Right lobe of liver (tissue), 6 donors: ENCODE data around the gene STAM. TPM values are rescaled to one million over a fixed set of nuclear protein-coding genes. Genes with fewer than 3 reads are reported as not detected.

Experiments used
- ATAC-seq, 4 donors: fragments of 200-7000 bp; cut with Tn5 transposase; one replicate each; pipeline ENCODE4 v1.9.1; 2020; ENCODE audit warnings: mild to moderate bottlenecking in 4 of 4, moderate library complexity in 4 of 4
- DNase-seq, 3 donors: peaks; one replicate each; pipeline ENCODE4 v3.0.0-alpha.2; 2020
- H3K27ac ChIP-seq, 3 donors: fragments of 200-600 bp; one replicate each; pipeline ENCODE4 v1.8.0; 2022
- H3K27me3 ChIP-seq, 2 donors: fragments of 200-600 bp; one replicate each; pipeline ENCODE4 v1.8.0; 2022
- H3K36me3 ChIP-seq, 4 donors: fragments of 200-600 bp; sonication (generic) in 1 of 4; one replicate each; pipeline versions ENCODE4 v1.5.1 to v1.8.0; 2017 to 2022; ENCODE audit warnings: control low read depth in 1 of 4
- H3K4me1 ChIP-seq, 4 donors: fragments of 200-600 bp; sonication (generic) in 1 of 4; one replicate each; pipeline versions ENCODE4 v1.5.1 to v1.8.0; 2017 to 2022; ENCODE audit warnings: control low read depth in 1 of 4
- H3K4me3 ChIP-seq, 3 donors: fragments of 200-600 bp; one replicate each; pipeline ENCODE4 v1.8.0; 2022
- H3K9me3 ChIP-seq, 4 donors: fragments of 200-600 bp; sonication (generic) in 1 of 4; one replicate each; pipeline versions ENCODE4 v1.5.1 to v1.8.0; 2017 to 2022; ENCODE audit warnings: control low read depth in 1 of 4
- POLR2A ChIP-seq: fragments of 450-650 bp; IDR thresholded peaks from one replicate; pipeline ENCODE4 v1.6.1; 2017; ENCODE audit warnings: antibody characterized with exemption, mild to moderate bottlenecking
- WGBS: methylation state at CpG from one replicate; pipeline ENCODE4 v1.1.6; 2018; ENCODE audit warnings: low coverage, low lambda C conversion rate; ENCODE audit not compliant: insufficient coverage; ENCODE audit errors: missing lambda C conversion rate; 5-methylcytosine and 5-hydroxymethylcytosine counted together
- intact Hi-C, 2 donors: fragments of 100-400 bp; cut with DNase I; formaldehyde crosslinking; loops; one replicate each; pipeline versions ENCODE4 v1.11.2 to v1.14.1; 2022
- total RNA-seq, 6 experiments: library from RNA; depleted of rRNA in 2 of 6; stranded (reverse); fragments of >200 nt in 2 of 6; fragmentation: NEBNext Ultra II Directional in 3 of 6; extraction: Animal tissue kit (Norgen Biotek cat#: 25700) in 3 of 6; gene quantifications; one replicate each; pipeline versions ENCODE4 v1.1.0 to v1.2.4, GENCODE V29; 2016 to 2023
- TF ChIP-seq, protein P1 (sequence below), 4 donors: fragments of 200-600 bp in 3 of 4; fragments of 450-650 bp in 1 of 4; IDR thresholded peaks; one replicate each; pipeline versions ENCODE4 v1.5.1 to v1.8.0; 2016 to 2022; ENCODE audit warnings: antibody characterized with exemption in 4 of 4, mild to moderate bottlenecking in 2 of 4
- donor health status: DM: no; HTN: yes; CAD: no.
- donor health status: DM: no; HTN: no; CAD: no.
- donor health status: DM: no; HTN: no; CAD: no.
- donor health status: DM: no; HTN: yes; CAD: no.
- donor health status: DM: no; HTN: yes; CAD: no.

The STAM gene
- total RNA-seq, 6 experiments from 2014 or later: 7.9 to 13.4 (median 8.2) TPM

DNA sequence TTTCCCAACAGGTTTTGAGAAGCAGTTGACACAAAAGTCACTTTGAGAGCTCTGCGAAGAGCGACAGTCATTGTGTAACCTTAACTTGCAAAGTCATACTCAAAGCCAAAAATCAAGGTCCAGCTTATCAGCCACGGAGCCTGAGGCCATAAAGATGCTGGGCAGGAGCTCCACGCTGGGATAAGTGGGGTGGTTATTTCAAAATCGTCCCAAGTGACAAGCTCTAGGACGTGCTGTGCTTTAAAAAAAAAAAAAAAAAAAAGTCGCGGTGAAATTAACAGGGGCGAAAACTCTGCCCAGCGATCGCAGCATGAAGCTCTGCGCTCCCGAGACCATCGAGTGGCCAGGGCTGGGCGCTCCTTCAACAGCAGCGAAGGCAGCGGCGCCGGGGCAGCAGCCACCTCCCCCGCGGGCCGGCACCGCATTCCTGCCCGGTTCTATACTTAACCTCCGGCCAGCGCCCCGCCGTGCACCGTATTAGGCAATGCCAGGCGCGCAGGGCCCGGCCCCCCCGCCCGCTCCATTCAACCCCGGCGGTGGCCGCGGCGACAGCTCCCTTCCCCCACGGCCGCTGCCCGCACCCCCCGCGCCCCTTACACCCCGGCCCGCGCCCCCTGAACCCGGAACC, 27.4 kb upstream of the STAM start:
- intact Hi-C loops: loop anchor here in 1 of 2 donors (10.0 kb wide), 1 partner anchor 118 kb away; no protein-coding TSS in a partner anchor
- peak; percentile 87 to 90 (median 90) for ATAC-seq
- 2% methylated on average over 18 of the region's 48 CpGs for WGBS
- peak overlapping the region; percentile 67 to 89 (median 73) for H3K4me3 ChIP-seq
- no peaks in the 10 kb centered on the region for H3K27me3 ChIP-seq
- H3K4me1 ChIP-seq: peaks cover 0 to 5% (median 0%) of the 10 kb centered on the region in 4 donors
- H3K27ac ChIP-seq: peak overlapping the region in 1 of 3 donors; percentile 22
- TF ChIP-seq, protein P1, sequence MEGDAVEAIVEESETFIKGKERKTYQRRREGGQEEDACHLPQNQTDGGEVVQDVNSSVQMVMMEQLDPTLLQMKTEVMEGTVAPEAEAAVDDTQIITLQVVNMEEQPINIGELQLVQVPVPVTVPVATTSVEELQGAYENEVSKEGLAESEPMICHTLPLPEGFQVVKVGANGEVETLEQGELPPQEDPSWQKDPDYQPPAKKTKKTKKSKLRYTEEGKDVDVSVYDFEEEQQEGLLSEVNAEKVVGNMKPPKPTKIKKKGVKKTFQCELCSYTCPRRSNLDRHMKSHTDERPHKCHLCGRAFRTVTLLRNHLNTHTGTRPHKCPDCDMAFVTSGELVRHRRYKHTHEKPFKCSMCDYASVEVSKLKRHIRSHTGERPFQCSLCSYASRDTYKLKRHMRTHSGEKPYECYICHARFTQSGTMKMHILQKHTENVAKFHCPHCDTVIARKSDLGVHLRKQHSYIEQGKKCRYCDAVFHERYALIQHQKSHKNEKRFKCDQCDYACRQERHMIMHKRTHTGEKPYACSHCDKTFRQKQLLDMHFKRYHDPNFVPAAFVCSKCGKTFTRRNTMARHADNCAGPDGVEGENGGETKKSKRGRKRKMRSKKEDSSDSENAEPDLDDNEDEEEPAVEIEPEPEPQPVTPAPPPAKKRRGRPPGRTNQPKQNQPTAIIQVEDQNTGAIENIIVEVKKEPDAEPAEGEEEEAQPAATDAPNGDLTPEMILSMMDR (IDR thresholded peaks at IDR 0.05): no peak
- no peak for TF ChIP-seq POLR2A
- no peaks in the 10 kb centered on the region for H3K36me3 ChIP-seq
- peak; percentile 68 to 80 (median 76) for DNase-seq
- H3K9me3 ChIP-seq: peaks cover 0 to 5% (median 0%) of the 10 kb centered on the region in 4 donors

DNA sequence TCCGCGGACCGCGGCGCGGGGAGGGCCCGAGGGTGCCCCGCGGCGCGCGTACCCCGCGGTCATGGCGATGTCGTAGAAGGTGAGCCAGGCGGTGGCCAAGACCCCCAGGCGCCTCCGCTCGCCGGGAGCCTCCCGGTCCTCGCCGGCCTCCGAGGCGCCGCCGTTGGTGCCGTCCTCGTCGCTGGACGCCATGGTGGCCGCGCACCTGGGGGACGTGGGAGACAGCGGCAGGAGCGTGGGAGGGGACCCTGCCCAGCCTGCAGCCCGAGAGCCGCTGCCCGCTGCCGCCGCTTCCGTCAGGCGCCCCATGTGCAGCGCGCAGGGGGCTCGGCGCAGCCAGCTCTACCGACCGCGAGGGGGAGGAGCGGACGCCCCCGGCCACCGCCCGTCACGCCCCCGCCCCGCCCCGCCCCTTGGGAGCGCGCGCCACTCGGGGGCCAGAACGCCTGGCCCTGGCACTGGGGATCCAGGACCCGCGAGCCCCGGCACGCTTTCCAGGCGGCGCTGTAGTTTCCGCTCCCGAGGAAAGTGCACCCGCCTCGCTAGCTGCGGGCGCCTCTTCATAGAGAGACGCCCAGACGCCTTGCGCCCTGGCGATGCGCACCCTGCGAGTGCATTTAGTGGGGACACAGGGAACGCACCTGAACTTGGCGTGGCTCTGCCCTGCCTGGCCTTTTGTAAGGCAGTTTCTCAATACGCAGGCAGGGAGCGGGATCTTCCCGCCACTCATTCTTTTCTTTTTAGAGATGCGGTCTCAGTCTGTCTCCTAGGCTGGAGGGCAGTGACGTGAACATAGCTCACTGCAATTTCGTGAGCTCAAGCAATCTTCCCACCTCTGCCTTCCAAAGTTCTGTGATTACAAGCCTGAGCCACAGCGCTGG, 26.7 kb upstream of the STAM start, which contains the start of gene HACD1:
TSS of gene HACD1 (minus strand) at position 344 of the 881 bp plus-strand sequence. CDS start at position 309, 35 bp downstream.
- H3K4me3 ChIP-seq: peak within 1 kb of the TSS; percentile 67 to 89 (median 73)
- no peaks in the 10 kb centered on the region for H3K27me3 ChIP-seq
- intact Hi-C loops: loop anchor here in 1 of 2 donors (10.0 kb wide), 1 partner anchor 118 kb away; no protein-coding TSS in a partner anchor
- peaks cover 0 to 5% (median 0%) of the 10 kb centered on the region in 4 donors for H3K4me1 ChIP-seq
- TF ChIP-seq POLR2A: peak; percentile 32
- TF ChIP-seq, protein P1 (IDR thresholded peaks at IDR 0.05): peak in 1 of 4 donors; percentile 9
- peak; percentile 73 to 79 (median 76) for ATAC-seq
- H3K27ac ChIP-seq: peak within 1 kb of the TSS in 2 of 3 donors; percentile 22 to 33
- H3K9me3 ChIP-seq: peaks cover 0 to 5% (median 0%) of the 10 kb centered on the region in 4 donors
- DNase-seq: peak; percentile 63 to 68 (median 67)
- 3% methylated on average over 8 of the region's 92 CpGs for WGBS
- H3K36me3 ChIP-seq: no peaks in the 10 kb centered on the region

DNA sequence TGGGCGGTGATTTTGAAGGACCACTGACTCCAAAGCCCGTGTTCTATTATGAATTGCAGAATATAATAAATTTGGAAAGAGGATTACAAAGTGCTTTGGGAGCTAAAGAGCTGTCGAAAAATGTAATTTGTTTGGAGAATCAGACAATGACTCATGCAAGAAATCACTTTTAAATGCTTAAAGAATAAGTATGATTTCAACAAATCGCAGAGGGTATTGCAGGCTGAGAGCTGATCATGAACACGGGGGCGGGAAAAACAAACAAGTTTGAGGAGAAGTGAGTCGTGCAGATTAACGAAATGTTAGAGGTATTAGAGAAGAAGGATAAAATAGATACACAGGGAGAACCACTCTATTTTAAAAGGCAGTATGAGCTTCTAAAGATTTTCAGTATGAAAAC, 21.9 kb upstream of the STAM start:
- WGBS: 58% methylated on average over 8 of the region's 8 CpGs
- intact Hi-C loops: no loop called here
- ATAC-seq: no peak
- H3K27ac ChIP-seq: no peak overlapping the region
- H3K36me3 ChIP-seq: no peaks in the 10 kb centered on the region
- no peak for DNase-seq
- TF ChIP-seq POLR2A: no peak
- TF ChIP-seq, protein P1 (IDR thresholded peaks at IDR 0.05): no peak
- H3K4me3 ChIP-seq: no peak overlapping the region
- H3K9me3 ChIP-seq: peaks cover 0 to 5% (median 0%) of the 10 kb centered on the region in 4 donors
- H3K27me3 ChIP-seq: no peaks in the 10 kb centered on the region
- peaks cover 0 to 5% (median 0%) of the 10 kb centered on the region in 4 donors for H3K4me1 ChIP-seq

DNA sequence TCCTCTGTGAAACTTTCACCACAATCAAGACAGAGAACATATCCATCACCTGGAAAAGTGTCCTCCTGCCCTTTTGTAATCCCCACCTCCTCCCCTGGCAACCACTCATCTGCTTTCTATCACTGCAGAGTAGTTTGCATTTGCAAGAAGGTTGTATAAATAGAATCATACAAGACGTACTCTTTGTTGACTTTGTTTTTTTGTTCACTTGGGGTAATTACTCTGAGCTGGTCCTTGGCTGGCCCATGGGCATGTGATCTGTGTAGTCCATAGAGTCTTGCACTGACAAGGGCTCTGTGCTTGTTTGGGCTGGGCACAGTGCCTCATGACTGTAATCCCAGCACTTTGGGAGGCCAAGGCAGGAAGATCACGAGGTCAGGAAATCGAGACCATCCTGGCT, 19.0 kb upstream of the STAM start:
- no peak for TF ChIP-seq POLR2A
- TF ChIP-seq, protein P1 (IDR thresholded peaks at IDR 0.05): no peak
- 15% methylated on average over 3 of the region's 3 CpGs for WGBS

More for the DNA sequence above, 19.0 kb upstream of the STAM start:
- H3K27me3 ChIP-seq: no peaks in the 10 kb centered on the region
- intact Hi-C loops: no loop called here
- peaks cover 0 to 5% (median 0%) of the 10 kb centered on the region in 4 donors for H3K9me3 ChIP-seq
- H3K4me1 ChIP-seq: no peaks in the 10 kb centered on the region
- ATAC-seq: no peak
- H3K4me3 ChIP-seq: no peak overlapping the region
- DNase-seq: no peak
- no peaks in the 10 kb centered on the region for H3K36me3 ChIP-seq
- H3K27ac ChIP-seq: no peak overlapping the region
